ENCODE measurements around the gene LMBRD2.
A peak's percentile ranks its signal among the peaks of the same experiment; 100 is the strongest.
"Not testable (repeated sequence)": the region's sequence is repeated elsewhere in the genome, so short reads cannot be mapped to it uniquely, and the experiment has no call there.

Gene LMBRD2

DNA sequence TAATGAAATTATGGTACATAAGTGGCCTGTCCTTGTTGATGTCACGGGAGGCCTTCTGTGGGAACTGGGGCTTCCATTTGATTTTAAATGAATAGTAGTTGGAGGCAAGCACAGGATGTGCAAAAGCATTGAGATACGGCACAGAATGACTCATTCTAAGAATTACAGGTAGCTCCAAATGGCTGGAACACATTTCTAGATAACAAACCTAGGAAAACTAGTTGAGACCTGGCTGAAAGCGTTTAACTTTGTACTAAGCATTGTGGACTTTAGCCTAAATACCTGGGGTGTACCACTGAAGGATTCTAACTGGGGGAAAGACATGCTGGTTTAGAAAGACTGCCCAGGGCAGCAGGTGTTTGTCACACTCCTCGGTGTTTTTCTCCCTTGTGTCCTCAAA, 9.7 kb upstream of the LMBRD2 start:
- DNase-seq (ENCODE audit: low spot score) = no peak

GRCh38 chr5:36160617-36161016, 8.9 kb upstream of the LMBRD2 start:
- DNase-seq (ENCODE audit: low spot score) = no peak

DNA sequence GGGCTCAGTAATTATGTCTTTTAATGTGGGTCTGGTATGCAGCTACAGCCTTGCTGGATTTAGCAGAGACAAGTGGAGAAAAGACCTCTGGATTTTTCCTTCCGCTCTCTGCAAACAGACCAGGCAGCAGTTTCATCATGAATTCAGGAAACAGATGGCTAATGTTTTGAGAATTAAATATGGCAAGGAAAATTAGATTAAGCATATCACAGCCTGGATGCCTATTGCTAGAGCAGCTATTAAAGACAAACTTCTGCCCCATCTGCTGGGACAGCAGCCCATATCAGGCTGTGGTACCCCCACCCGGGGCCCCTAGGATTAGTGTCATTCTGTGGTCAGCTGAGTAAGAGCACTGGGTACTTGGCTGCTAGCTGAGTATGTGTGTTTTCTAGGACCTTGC, 6.5 kb upstream of the LMBRD2 start:
- DNase-seq (ENCODE audit: low spot score) = no peak

GRCh38 chr5:36156619-36157018, 4.9 kb upstream of the LMBRD2 start:
- no peak for DNase-seq (ENCODE audit: low spot score)

- no peak for DNase-seq (ENCODE audit: low spot score)
Observed at GRCh38 chr5:36156121-36156601, 4.5 kb upstream of the LMBRD2 start.

DNA sequence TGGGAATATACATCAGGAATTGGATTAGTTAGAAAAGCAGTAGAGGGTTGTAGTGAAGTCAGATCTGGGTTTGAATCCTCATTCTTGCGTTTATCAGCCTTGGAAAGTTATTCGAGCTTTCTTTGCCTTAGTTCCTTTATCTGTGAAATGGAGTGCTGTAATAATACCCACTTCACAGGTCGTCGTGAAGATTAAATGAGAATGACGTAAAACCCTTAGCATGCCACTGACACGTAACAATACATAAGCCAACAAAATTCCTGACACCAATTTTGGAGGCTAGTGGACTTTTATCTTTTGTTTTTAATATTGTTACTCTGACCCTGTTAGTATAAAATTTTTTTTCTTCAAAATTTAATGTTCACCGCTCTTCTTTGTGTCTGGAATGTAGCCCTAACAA, 3.6 kb upstream of the LMBRD2 start:
- no peak for DNase-seq (ENCODE audit: low spot score)

DNA sequence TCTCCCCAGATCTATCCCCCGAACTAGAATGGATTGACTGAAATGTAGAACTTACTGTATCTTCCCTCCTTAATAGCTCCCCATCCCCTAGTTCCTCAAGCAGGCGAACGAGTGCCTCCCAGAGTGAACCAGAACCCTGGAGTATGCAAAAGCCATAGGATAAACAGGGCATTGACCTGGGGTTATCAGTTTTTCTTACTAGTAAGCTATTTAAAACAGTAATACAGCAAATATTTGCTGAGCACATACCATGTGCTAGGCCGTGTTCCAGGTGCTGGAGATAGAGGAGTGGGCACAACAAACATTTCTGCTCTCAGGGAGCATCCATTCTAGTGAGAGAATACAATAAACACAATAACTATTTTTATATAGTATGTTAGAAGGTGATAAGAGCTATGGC, 2.0 kb upstream of the LMBRD2 start:
- no peak for DNase-seq (ENCODE audit: low spot score)

DNA sequence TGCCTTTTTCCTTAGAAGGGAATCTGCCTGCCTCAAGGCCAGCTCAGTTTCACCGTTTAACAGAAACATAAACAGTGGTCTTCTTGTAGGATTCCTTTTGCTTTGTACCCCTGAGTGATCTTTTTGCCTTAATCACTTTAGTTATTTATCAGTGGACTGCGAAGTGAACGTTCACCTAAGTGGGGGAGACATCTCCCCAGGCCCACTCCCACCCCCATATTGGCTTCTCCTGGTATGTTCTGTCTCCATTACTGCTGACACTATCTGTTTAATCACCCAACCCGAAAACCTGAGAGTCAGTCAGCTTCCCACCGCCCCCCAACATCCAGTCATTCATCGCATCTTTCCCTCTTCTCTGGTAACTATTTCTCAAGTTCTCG, 1.6 kb upstream of the LMBRD2 start:
- DNase-seq (ENCODE audit: low spot score) = no peak

DNA sequence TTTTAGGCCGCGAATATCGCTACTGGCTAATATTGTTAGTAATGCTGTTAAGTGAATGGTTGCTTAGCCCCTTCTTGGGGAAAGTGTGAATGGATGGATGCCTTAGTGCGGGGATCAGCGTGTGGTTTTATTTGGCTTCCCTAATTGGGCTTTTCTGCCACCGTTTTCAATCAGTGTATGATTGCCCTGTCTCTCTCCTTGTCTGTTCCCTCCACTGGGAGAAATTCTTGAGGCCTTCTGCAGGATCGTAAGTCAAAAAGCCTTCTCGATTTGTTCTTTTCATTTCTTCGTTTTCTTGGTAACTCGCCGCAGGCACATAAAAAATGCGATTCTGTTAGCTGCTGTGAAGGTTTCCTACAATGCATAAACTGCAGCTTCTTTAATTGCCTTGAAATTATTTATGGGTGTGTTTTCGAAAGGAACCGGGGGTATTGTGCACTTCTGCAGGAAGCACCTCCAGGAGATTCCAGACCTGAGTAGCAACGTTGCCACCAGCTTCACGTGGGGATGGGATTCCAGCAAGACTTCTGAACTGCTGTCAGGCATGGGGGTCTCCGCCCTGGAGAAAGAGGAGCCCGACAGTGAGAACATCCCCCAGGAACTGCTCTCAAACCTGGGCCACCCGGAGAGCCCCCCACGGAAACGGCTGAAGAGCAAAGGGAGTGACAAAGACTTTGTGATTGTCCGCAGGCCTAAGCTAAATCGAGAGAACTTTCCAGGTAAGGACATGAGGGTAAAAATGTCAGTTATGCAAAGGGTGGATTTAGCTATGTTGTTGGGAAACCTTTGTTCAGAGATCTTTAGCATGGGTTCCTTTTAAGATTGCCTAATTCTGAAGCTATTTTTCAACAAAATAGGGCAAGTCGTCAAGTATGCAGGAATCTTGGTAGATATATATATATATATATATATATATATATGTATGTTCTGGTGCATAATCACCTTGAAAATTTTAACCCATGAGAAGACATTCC, 924 bp upstream of the LMBRD2 start:
- peak; percentile 26 for DNase-seq (ENCODE audit: low spot score)

DNA sequence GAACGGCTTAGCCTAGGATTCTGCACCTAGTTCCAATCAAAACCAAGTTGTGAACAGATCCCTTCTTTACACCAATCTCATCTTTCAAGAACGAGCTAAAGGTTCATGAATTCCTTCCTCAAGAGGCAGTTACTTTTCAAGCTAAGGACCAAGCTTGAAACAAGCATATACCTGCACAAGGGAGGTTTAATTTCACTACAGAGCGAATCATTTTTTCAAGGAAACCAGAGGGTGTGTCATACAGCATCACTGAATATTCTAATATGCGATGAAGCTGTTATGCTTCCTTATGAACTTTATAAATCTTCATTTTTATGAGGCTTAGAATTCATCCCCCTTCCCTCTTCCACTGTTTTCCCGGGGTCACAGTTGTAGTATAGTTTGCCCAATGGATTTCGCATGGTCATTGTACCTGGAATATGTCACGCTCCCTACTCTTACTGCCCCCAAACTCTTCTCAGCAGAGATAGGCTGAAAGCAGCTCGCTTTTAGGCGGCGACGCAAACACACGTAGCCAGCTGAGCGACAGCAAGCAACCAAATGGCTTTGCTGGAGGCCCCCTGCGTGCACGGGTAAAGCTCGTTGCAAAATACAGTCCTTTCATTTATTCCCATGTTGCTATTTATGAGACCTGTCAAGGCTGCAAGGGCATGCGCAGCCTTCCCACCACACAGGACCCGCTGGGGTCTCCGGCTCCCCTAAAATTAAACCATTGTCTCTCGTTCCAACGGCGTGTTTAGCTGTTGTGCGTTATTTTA, 832 bp downstream of the LMBRD2 start:
- peak; percentile 49 for DNase-seq (ENCODE audit: low spot score)

GRCh38 chr5:36147681-36148080, 4.0 kb downstream of the LMBRD2 start:
- no peak for DNase-seq (ENCODE audit: low spot score)

GRCh38 chr5:36146390-36146789, 5.3 kb downstream of the LMBRD2 start:
- no peak for DNase-seq (ENCODE audit: low spot score)

DNA sequence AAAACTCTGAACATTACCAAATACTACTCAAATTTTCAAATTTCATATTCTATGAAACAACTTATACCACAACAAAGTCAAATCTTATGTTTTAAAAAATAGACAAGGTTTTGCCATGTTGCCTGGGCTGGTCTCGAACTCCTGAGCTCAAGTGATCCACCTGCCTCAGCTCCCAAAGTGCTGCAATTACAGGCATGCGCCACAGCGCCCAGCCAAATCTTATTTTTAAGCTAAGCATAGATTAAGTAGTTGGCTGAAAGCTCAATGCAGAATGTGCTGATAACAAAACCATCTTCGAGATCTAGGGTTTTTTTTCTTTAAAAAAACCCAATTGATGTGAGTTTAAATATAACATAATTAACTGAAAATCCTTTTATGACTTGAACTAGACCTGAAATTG, 6.4 kb downstream of the LMBRD2 start:
- DNase-seq (ENCODE audit: low spot score) = no peak

- DNase-seq (ENCODE audit: low spot score) = no peak
Observed at GRCh38 chr5:36138900-36139683, 12.6 kb downstream of the LMBRD2 start.

GRCh38 chr5:36136581-36136980, 15.1 kb downstream of the LMBRD2 start:
- no peak for DNase-seq (ENCODE audit: low spot score)

DNA sequence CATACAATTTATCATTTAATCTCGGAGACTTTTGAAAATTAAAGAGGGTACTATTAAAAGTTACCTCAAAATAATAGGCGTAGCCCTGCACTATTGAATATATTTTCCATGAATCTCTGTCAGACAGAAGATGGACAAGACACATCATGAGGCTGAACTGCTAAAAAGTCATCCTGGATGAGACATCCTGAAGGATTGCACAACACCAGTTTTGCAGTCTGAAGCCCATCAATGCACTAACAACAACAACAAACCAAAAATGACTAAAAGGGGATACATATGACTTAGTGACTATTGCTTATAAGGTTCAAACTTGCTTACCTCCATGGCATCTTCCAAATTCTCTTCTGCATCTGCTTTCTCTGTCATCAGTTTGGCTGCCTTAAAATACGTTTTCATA, 15.7 kb downstream of the LMBRD2 start:
- no peak for DNase-seq (ENCODE audit: low spot score)

GRCh38 chr5:36133009-36133408, 18.7 kb downstream of the LMBRD2 start:
- not testable (repeated sequence) for DNase-seq (ENCODE audit: low spot score)

GRCh38 chr5:36129666-36130065, 22.0 kb downstream of the LMBRD2 start:
- not testable (repeated sequence) for DNase-seq (ENCODE audit: low spot score)

DNA sequence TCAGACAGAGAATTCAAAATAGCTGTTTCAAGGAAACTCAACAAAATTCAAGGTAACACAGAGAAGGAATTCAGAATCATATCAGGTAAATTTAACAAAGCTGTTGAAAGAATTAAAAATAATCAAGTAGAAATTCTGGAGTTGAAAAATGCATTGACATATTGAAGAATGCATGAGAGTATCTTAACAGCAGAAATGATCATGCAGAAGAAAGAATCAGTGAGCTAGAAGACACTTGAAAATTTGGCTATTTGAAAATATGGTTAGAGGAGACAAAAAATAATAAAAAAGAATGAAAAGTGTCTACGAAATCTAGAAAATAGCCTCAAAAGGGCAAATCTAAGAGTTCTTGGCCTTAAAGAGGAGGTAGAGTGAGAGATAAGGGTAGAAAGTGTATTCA, 22.9 kb downstream of the LMBRD2 start:
- DNase-seq (ENCODE audit: low spot score) = no peak

DNA sequence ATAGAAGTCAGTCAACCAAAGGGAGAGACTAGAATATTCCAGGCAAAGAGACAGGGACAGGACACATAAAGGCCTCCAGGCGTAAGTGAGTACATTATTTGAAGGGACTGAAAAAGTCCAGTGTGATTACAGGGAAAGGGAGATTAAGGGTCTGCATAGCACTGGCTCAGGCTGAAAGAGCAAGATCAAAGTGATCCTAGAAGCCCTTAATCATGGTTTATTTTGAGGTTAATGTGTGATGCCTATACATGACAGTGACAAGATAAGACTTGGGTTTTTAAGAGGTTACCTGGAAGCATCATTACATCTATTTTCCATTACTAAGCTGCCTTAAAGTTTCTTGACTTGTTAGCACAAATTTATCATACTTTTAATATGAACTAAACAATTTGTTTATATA, 25.8 kb downstream of the LMBRD2 start:
- no peak for DNase-seq (ENCODE audit: low spot score)

GRCh38 chr5:36111238-36111637, 40.4 kb downstream of the LMBRD2 start:
- DNase-seq (ENCODE audit: low spot score) = no peak

- DNase-seq (ENCODE audit: low spot score) = no peak
Observed at GRCh38 chr5:36108758-36109460, 42.8 kb downstream of the LMBRD2 start.
